OCI-LY7 (cell line): Measurements from ENCODE around the gene IL17RE.

Source experiments
- EZH2phosphoT487 ChIP-seq: fragments of 200-600 bp; sonication (generic); IDR thresholded peaks from 2 replicates; pipeline ENCODE4 v1.6.1; 2018; ENCODE audit warnings: low read depth, borderline replicate concordance, mild to moderate bottlenecking, mixed run types, antibody characterized with exemption, low read length, moderate library complexity, mixed read lengths
- TF ChIP-seq, protein P1 (sequence below): fragments of 200-600 bp; sonication (generic); conservative IDR thresholded peaks from 2 replicates; pipeline ENCODE4 v1.5.1; 2014; ENCODE audit warnings: mild to moderate bottlenecking, antibody characterized with exemption, low read length, moderate library complexity, mixed read lengths

DNA sequence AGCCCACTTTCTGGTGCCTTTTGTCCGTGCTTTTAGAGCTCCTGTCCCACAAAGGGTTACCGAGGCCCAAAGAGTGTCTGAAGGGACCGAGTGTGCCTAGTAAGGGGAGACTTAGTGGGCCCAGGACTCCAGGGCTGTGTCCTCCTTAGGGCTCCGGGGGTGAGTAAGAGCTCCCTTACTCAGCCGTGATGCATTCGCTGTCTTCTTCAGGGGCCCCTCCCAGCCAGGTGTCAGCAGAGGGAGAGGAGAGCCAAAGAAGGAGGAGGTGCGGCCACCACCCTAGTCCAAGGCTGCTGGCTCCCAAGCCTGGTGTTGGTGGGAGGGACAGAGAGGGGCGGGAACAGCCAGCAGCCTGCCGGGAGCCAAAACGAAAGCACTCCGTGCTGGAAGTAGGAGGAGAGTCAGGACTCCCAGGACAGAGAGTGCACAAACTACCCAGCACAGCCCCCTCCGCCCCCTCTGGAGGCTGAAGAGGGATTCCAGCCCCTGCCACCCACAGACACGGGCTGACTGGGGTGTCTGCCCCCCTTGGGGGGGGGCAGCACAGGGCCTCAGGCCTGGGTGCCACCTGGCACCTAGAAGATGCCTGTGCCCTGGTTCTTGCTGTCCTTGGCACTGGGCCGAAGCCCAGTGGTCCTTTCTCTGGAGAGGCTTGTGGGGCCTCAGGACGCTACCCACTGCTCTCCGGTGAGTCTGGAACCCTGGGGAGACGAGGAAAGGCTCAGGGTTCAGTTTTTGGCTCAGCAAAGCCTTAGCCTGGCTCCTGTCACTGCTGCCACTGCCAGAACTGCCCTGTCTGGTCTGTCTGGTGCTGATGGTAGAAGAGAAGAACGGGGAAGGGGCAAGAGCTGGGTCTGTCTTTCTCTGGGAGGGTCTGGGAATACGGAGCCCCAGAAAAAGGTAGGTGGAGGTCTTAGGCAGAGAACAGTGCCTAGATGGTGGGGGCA is 14.4 kb downstream of the IL17RE start, which contains the start of gene IL17RC:
- TF ChIP-seq, protein P1, sequence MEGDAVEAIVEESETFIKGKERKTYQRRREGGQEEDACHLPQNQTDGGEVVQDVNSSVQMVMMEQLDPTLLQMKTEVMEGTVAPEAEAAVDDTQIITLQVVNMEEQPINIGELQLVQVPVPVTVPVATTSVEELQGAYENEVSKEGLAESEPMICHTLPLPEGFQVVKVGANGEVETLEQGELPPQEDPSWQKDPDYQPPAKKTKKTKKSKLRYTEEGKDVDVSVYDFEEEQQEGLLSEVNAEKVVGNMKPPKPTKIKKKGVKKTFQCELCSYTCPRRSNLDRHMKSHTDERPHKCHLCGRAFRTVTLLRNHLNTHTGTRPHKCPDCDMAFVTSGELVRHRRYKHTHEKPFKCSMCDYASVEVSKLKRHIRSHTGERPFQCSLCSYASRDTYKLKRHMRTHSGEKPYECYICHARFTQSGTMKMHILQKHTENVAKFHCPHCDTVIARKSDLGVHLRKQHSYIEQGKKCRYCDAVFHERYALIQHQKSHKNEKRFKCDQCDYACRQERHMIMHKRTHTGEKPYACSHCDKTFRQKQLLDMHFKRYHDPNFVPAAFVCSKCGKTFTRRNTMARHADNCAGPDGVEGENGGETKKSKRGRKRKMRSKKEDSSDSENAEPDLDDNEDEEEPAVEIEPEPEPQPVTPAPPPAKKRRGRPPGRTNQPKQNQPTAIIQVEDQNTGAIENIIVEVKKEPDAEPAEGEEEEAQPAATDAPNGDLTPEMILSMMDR, result no peak
- TF ChIP-seq EZH2phosphoT487, result no peak
